Muscle of leg (tissue), 11 donors: Measurements from ENCODE around the gene C1R. TPM values are rescaled to one million over a fixed set of nuclear protein-coding genes. Genes with fewer than 3 reads are reported as not detected.
A peak's percentile ranks its signal among the peaks of the same experiment; 100 is the strongest.

Experiments used
- DNase-seq: peaks from one replicate; pipeline ENCODE4 v3.0.0; 2013
- H3K27ac ChIP-seq: one replicate; pipeline ENCODE4 v1.5.1; 2013; ENCODE audit warnings: mild to moderate bottlenecking, low read length, control low read depth
- H3K27me3 ChIP-seq: one replicate; pipeline ENCODE4 v1.6.1; 2013; ENCODE audit warnings: low read length; ENCODE audit not compliant: control insufficient read depth, insufficient read depth
- H3K36me3 ChIP-seq: one replicate; pipeline ENCODE4 v1.6.1; 2013; ENCODE audit warnings: low read length; ENCODE audit not compliant: control insufficient read depth, insufficient read depth
- H3K4me1 ChIP-seq: one replicate; pipeline ENCODE4 v1.6.1; 2013; ENCODE audit warnings: low read length; ENCODE audit not compliant: control insufficient read depth, insufficient read depth
- H3K4me3 ChIP-seq: one replicate; pipeline ENCODE4 v1.5.1; 2013; ENCODE audit warnings: low read length, control low read depth
- H3K9me3 ChIP-seq: replicated peaks from 2 replicates; pipeline ENCODE4 v1.6.1; 2013; ENCODE audit warnings: low read depth, low read length; ENCODE audit not compliant: control insufficient read depth
- WGBS: methylation state at CpG from one replicate; pipeline ENCODE4 v1.1.5; 2013; ENCODE audit warnings: missing lambda C conversion rate; ENCODE audit not compliant: insufficient coverage; 5-methylcytosine and 5-hydroxymethylcytosine counted together
- polyA plus RNA-seq, 8 donors: library from polyadenylated mRNA; unstranded; fragments of 120-200 nt; gene quantifications; one replicate each; pipeline versions ENCODE4 v1.2.1 to v1.2.3, GENCODE V29; 2013; ENCODE audit warnings: inconsistent platforms in 1 of 8, low replicate concordance in 1 of 8; ENCODE audit not compliant: insufficient read length in 8 of 8, insufficient read depth in 1 of 8
- total RNA-seq: library from RNA; stranded (reverse); fragments of 120-200 nt; gene quantifications from one replicate; pipeline ENCODE4 v1.2.4, GENCODE V29; 2013

The C1R gene
- total and polyA plus RNA-seq, 9 donors: 75.0 to 105 (median 95.6) TPM

DNA sequence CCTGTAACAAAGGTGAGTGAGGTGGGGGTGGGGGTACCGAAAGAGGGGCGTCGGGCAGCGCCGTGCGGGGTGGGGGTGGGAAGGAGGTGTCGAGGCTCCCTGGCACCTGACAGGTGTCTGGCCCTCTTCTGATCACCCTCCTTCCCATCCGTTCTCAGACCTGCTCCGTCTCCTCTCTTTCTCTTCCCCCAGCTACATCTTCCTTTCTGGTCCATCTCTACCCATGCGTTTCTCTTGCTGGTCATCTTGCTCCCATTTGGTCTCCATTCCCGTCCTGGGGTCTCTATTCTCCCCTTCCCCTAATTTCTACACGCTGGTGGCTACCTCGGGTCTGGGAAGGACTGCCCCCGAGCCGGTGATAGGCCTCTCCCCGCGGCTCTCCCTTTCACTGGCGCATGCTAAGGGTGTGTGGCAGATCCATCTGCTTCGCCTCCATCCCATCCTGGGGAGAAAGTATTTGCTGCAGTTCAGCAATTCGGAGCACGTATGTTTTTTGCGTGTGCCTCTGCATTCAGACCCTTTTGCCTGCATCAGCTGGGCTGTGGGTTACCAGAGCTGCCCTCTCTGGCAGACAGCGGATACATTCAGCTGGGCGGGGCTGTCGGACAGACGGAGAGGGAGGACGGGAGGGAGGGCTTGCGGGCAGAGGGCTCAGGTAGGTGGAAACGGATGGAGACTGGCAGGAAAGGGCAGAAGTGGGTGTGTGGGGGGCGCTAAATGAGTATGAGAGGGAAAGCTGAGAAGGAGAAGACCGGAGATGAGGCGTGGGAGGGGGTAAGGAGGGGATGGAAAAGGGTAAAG, 38.7 kb upstream of the C1R start:
- H3K4me3 ChIP-seq: peak overlapping the region; percentile 62
- WGBS: 1% methylated on average over 23 of the region's 32 CpGs
- DNase-seq: peak; percentile 63
- peaks cover 27% of the 10 kb centered on the region for H3K27me3 ChIP-seq
- H3K27ac ChIP-seq: peak overlapping the region; percentile 67
- peaks cover 31% of the 10 kb centered on the region for H3K4me1 ChIP-seq
- H3K36me3 ChIP-seq: peaks cover 9% of the 10 kb centered on the region
- H3K9me3 ChIP-seq: no peaks in the 10 kb centered on the region

DNA sequence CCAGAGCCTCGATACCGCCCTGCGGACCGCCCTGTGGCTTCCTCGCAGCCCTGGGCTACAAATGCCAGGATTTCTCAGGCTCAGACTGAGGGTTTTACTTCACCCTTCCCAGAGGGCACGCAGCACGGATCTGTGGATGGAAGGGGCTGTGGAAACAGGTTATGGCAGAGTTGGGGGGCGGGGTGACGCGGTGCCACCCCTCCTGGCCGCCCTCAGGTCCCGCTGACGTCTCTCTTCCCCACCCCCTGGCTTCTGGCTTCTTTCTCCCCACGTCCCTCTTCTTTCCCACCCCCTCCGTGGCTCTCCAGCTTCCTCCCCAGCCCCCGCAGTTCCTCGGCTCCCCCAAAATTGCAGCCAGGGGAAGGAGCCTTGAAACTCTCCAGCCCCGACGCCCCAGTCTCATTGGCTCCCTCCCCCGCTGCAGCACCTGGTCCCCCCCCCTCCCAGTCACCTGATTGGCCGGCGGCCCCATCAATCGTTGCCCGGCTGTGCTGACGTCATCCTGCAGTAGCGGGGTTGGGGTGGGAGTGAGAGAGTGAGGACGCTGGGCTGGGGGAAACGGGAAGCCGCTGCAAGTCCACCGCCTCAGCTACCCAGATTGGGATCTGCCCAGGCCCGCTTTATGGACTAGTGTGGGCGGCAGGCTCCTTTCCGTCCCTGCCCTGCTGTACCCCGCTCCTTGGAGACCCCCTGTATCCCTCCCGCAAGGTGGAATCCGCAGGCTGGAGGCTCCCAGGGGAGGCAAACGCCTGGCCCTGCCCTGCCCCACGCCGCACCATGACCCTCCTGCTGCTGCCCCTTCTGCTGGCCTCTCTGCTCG, 37.8 kb upstream of the C1R start, which contains the start of gene CLSTN3:
CLSTN3 (plus strand) TSS at position 500 of the 820 bp plus-strand sequence; CDS start at position 778, 278 bp downstream.
- H3K4me1 ChIP-seq: peaks cover 31% of the 10 kb centered on the region
- H3K36me3 ChIP-seq: peaks cover 5% of the 10 kb centered on the region
- H3K27ac ChIP-seq: peak within 1 kb of the TSS; percentile 67
- H3K27me3 ChIP-seq: peaks cover 27% of the 10 kb centered on the region
- H3K9me3 ChIP-seq: no peaks in the 10 kb centered on the region
- 0% methylated on average over 16 of the region's 40 CpGs for WGBS
- H3K4me3 ChIP-seq: peak within 1 kb of the TSS; percentile 62
- DNase-seq: peak; percentile 90

- peaks cover 5% of the 10 kb centered on the region for H3K36me3 ChIP-seq
- peaks cover 30% of the 10 kb centered on the region for H3K27me3 ChIP-seq
- peak overlapping the region; percentile 62 for H3K4me3 ChIP-seq
- H3K9me3 ChIP-seq: no peaks in the 10 kb centered on the region
- H3K4me1 ChIP-seq: peaks cover 31% of the 10 kb centered on the region
- 0% methylated on average over 12 of the region's 19 CpGs for WGBS
- peak; percentile 53 for DNase-seq
- H3K27ac ChIP-seq: peak overlapping the region; percentile 31
Observed at GRCh38 chr12:7129287-7129871, 37.1 kb upstream of the C1R start.

DNA sequence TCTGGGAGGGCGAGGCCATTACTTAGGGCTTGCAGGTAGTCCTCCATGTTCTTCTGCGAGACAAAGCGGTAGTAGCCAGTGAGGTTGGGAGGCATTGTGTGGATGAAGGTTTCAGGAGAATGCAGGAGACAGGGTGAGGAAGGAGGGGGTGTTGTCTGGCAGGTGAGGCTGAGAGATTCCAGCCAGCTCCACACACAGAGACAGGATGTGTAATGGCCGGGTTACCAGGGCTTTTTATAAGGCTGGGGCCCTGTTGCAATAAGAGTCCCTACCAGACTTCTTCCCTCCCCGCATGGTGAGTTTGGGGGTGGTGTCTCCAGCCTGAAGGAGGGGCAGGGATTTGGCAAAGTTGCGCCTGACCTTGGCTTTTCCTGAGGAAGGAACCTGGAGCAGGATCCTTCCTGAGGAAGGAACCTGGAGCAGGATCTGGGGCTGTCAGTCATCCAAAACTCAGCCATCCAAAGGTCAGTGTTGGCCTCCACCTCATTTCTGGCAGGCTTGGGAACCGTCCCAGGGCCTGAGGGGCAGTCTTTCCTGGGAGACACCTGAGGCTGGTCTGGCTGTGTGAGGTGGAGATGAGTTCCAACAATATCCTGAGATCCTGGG, 36.5 kb upstream of the C1R start, which contains the start of gene RBP5:
RBP5 (minus strand) TSS at position 209 of the 606 bp plus-strand sequence; CDS start at position 95, 114 bp downstream.
- no peak for DNase-seq
- WGBS: 80% methylated on average over 5 of the region's 7 CpGs
- Histone ChIP-seq H3K36me3 (peaks cover 1% of the 10 kb centered on the region), H3K9me3 (no peaks in the 10 kb centered on the region), H3K27me3 (peaks cover 33% of the 10 kb centered on the region), H3K27ac (peak within 1 kb of the TSS; percentile 31), H3K4me3 (peak within 1 kb of the TSS; percentile 62), H3K4me1 (peaks cover 31% of the 10 kb centered on the region)

GRCh38 chr12:7127916-7128626, 35.8 kb upstream of the C1R start:
- no peaks in the 10 kb centered on the region for H3K9me3 ChIP-seq
- WGBS: 90% methylated on average over 10 of the region's 17 CpGs
- no peaks in the 10 kb centered on the region for H3K36me3 ChIP-seq
- peaks cover 33% of the 10 kb centered on the region for H3K27me3 ChIP-seq
- DNase-seq: no peak
- H3K4me1 ChIP-seq: peaks cover 35% of the 10 kb centered on the region
- no peak overlapping the region for H3K27ac ChIP-seq
- no peak overlapping the region for H3K4me3 ChIP-seq

GRCh38 chr12:7125632-7126227, 33.5 kb upstream of the C1R start:
- 92% methylated on average over 2 of the region's 4 CpGs for WGBS
- H3K9me3 ChIP-seq: no peaks in the 10 kb centered on the region
- no peaks in the 10 kb centered on the region for H3K36me3 ChIP-seq
- H3K4me1 ChIP-seq: peaks cover 41% of the 10 kb centered on the region
- no peak overlapping the region for H3K27ac ChIP-seq
- H3K4me3 ChIP-seq: no peak overlapping the region
- DNase-seq: no peak
- H3K27me3 ChIP-seq: peaks cover 28% of the 10 kb centered on the region

- no peak overlapping the region for H3K4me3 ChIP-seq
- no peak for DNase-seq
- WGBS: 51% methylated on average over 5 of the region's 11 CpGs
- peaks cover 14% of the 10 kb centered on the region for H3K27me3 ChIP-seq
- no peaks in the 10 kb centered on the region for H3K9me3 ChIP-seq
- H3K36me3 ChIP-seq: no peaks in the 10 kb centered on the region
- H3K4me1 ChIP-seq: peaks cover 32% of the 10 kb centered on the region
- no peak overlapping the region for H3K27ac ChIP-seq
Observed at GRCh38 chr12:7123806-7124522, 31.7 kb upstream of the C1R start.

DNA sequence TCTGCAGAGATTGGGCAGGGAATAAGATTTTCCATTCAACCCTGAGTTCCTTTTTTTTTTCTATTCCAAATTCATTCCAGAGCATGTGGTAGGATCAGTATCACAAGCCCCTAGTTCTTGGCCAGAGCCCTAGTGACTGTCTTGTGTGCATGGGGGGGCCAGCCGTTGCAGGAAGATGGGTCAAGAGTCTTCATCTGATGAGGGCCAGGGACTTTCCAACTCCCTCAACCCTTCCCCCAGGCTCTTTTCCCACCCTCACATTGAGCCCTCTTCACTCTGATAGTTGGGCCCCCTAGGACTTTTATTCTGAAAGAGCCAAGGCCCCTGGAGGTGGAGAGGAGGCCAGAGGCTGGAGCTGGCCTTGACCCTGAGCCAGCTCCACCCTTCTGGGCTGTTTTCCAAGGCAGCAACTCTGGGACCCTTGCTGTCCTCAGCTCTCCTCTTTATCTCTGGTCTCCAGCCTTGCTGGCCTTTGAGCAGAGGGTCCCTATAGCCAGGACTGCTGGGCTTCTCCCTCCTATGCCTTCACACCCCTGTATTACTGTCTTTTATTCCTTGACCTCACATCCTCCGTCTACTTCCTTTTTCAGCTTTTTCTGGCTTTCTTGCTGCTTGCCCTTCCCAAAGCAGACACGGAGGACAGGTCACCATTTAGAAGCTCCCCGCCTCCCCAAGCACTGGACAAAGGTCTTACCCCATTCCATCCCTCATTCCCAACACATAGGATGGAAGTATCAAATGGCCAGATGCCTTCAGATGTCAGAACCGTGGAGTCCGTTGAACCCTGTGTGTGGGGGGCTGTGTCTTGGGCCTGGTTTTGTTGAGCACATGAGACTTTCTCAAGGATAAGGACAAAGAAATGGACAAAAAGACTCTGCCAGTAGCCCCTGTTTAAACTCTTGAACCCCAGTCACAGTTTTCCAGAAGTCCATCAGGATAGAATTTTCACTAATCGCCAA, 30.8 kb upstream of the C1R start:
- Histone ChIP-seq H3K4me1 (peaks cover 23% of the 10 kb centered on the region), H3K4me3 (no peak overlapping the region), H3K9me3 (no peaks in the 10 kb centered on the region), H3K27ac (peak overlapping the region; percentile 59), H3K36me3 (no peaks in the 10 kb centered on the region), H3K27me3 (peaks cover 7% of the 10 kb centered on the region)
- WGBS: 29% methylated on average over 3 of the region's 7 CpGs
- peak; percentile 90 for DNase-seq
